ENCODE measurements around the gene RABGAP1L.

DNA sequence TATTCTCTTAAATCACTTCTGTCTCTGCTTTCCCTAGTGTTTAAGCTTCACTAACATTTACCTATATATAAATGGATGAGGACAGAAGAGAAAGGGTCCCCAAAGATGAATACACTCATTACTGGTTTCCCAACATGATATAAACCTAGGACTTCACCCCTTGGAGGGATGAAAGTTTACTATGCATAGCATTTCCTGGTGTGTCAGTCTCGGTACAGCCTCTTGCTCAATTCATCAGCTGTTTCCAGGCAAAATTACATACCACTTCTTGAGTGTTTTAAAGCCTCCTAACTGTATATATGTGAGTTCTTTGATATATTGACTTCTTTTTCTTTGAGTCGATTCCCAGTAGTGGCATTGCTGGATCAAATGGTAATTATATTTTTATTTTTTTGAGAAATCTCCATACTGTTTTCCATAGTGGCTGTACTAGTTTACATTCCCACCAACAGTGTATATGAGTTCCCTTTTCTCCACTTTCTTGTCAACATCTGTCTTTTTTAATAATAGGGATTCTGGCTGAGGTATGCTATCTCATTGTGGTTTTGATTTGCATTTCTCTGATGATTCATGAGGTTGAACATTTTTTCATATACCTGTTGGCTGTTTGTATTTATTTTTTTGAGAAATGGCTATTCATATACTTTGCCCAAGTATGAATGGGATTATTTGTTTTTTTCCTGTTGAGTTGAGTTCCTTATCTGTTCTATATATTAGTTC, 581.1 kb downstream of the RABGAP1L start:
- TF ChIP-seq POLR2A (IDR thresholded peaks at IDR 0.05; ENCODE audit: low read depth, low read length) = no peak
- no peak for TF ChIP-seq TAF1 (IDR thresholded peaks at IDR 0.05; ENCODE audit: low read depth, low read length)
- TF ChIP-seq PAX5 (IDR thresholded peaks at IDR 0.05; ENCODE audit: insufficient read depth, low read length, severe bottlenecking) = no peak
